ENCODE data around the gene SHLD2. TPM values are rescaled to one million over a fixed set of nuclear protein-coding genes. Genes with fewer than 3 reads are reported as not detected.

SHLD2 gene
- total and polyA plus RNA-seq, 10 of the 15 experiments (the other 5 are each of a cell fraction or from before 2014, with no cell fraction given), result 24.5 to 45.3 (median 30.1) TPM

- TF ChIP-seq CHD1 (IDR thresholded peaks at IDR 0.05; ENCODE audit: low read depth, low read length), result no peak
- TF ChIP-seq WRNIP1 (IDR thresholded peaks at IDR 0.05; ENCODE audit: borderline replicate concordance, low read depth, low read length), result no peak
- no peak for TF ChIP-seq CEBPB (IDR thresholded peaks at IDR 0.05; ENCODE audit: borderline replicate concordance in 1 of 2, low read depth in 2 of 2, low read length in 2 of 2)
- no peak for TF ChIP-seq ZZZ3 (IDR thresholded peaks at IDR 0.05; ENCODE audit: control insufficient read depth, insufficient read length, low read depth)
- TF ChIP-seq ZBTB4 (CRISPR knock-in tag; IDR thresholded peaks at IDR 0.05), result no peak
- TF ChIP-seq, protein P1, sequence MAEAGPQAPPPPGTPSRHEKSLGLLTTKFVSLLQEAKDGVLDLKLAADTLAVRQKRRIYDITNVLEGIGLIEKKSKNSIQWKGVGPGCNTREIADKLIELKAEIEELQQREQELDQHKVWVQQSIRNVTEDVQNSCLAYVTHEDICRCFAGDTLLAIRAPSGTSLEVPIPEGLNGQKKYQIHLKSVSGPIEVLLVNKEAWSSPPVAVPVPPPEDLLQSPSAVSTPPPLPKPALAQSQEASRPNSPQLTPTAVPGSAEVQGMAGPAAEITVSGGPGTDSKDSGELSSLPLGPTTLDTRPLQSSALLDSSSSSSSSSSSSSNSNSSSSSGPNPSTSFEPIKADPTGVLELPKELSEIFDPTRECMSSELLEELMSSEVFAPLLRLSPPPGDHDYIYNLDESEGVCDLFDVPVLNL (IDR thresholded peaks at IDR 0.05; ENCODE audit: low read depth, low read length), result no peak
- no peak for TF ChIP-seq NR2C1 (IDR thresholded peaks at IDR 0.05)
- TF ChIP-seq CREM (IDR thresholded peaks at IDR 0.05; ENCODE audit: low read depth), result peak; percentile 60
- 0 out of 2 replicates have a peak, but pooled peaks have one; percentile 41 for TF ChIP-seq TCF12 (IDR thresholded peaks at IDR 0.05; ENCODE audit: low read depth, low read length)
- TF ChIP-seq ZBED1 (IDR thresholded peaks at IDR 0.05; ENCODE audit: borderline replicate concordance), result no peak
- no peak for TF ChIP-seq FOXK2 (IDR thresholded peaks at IDR 0.05)
- TF ChIP-seq FOXM1 (IDR thresholded peaks at IDR 0.05; ENCODE audit: low read depth, low read length), result no peak
- TF ChIP-seq ZSCAN29 (IDR thresholded peaks at IDR 0.05), result peak; percentile 63; the same call in 1 of the 2 replicates
- TF ChIP-seq POLR2AphosphoS5 (IDR thresholded peaks at IDR 0.05; ENCODE audit: low read length), result peak; percentile 88
- TF ChIP-seq EED (IDR thresholded peaks at IDR 0.05; ENCODE audit: low read depth), result 0 out of 2 replicates have a peak, but pooled peaks have one; percentile 29
- TF ChIP-seq SRF (IDR thresholded peaks at IDR 0.05; ENCODE audit: low read depth in 2 of 2, low read length in 2 of 2), result no peak
- TF ChIP-seq CREB1 (IDR thresholded peaks at IDR 0.05; ENCODE audit: low read depth), result peak; percentile 69
- no peak for TF ChIP-seq PRDM15 (CRISPR knock-in tag; IDR thresholded peaks at IDR 0.05)
- TF ChIP-seq GABPA (IDR thresholded peaks at IDR 0.05; ENCODE audit: low read depth), result no peak
- no peak for TF ChIP-seq JUNB (IDR thresholded peaks at IDR 0.05)
- TF ChIP-seq SPI1 (IDR thresholded peaks at IDR 0.05; ENCODE audit: borderline replicate concordance, insufficient read depth, low read depth, low read length), result no peak
Measured at GRCh38 chr10:87095236-87095945, 385 bp downstream of the SHLD2 start (continued).

All from GM12878 (cell line).